Measurements from ENCODE around the gene ASIC1. TPM values are rescaled to one million over a fixed set of nuclear protein-coding genes. Genes with fewer than 3 reads are reported as not detected.
A peak's percentile ranks its signal among the peaks of the same experiment; 100 is the strongest.

Gene ASIC1
- total RNA-seq, 2 donors from 2014 or later: 4.2 to 5.2 TPM

DNA sequence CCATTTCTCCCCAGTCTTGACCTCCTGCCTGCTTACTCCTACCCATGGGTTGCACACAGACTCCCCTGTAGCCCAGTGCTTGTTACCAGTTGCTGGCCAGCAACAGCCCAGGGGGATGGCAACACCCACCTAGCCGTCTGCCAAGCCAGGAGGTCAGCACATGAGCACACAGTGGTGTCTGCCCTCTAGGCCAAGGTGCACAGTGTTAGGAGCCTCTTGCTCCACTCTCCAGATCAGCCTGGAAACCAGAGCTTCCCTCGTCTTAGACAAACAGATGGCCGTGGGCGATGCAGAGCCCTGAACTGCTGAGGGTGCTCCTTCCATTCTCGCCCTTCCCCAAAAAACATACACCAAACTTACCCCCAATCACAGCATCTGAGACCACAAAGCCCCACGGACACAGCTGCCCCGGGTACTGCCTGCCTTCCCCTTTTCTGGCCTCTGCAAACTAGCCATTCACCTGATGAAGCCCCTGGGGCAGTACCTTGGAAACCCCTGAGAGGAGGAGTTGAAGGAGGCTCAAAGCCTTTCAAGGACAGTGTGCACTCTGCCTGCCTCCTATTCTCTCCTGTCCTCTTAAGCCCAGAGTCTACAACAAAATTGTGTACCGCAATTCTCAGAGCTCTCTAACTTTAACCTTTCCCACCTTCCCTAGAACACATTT lies 45.4 kb downstream of the ASIC1 start:
- 83 to 94% methylated on average over 3 to 8 of the region's 8 CpGs for WGBS, 2 experiments (ENCODE audit: insufficient coverage in 1 of 2, insufficient read length in 1 of 2)
- DNase-seq: no peak

DNA sequence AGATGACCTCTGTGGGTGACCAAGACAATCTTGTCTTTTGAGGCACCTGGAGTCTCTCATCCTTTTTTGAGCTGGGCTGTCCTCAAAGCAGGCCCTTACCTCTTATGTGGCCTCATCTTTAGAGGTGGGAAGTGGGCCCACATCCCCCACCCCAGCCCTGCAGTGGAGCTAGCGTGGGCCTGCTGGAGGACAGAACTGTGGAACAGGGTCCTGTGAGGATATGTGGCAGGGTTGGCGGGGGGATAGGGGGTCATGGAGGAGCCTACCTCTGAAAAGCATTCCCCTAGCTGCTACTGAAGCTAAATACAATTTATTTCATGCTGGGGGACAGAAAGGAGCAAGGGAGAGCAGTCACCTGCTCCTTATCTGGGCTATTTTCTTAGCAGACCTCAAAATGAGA lies 46.0 kb downstream of the ASIC1 start:
- no peak overlapping the region for H3K9ac ChIP-seq (ENCODE audit: extremely low read depth, low read length, poor library complexity, severe bottlenecking)
- no peaks in the 10 kb centered on the region for H3K27me3 ChIP-seq (ENCODE audit: control insufficient read depth, insufficient read depth, low read length, poor library complexity, severe bottlenecking)
- H3K4me3 ChIP-seq (ENCODE audit: low read length): no peak overlapping the region
- Mint-ChIP-seq H3K27ac (no peak overlapping the region), H3K4me1 (peaks cover 15% of the 10 kb centered on the region), H3K36me3 (ENCODE audit: low read depth) (peaks cover 33% of the 10 kb centered on the region), H3K27me3 (ENCODE audit: insufficient read depth) (peaks cover 5% of the 10 kb centered on the region), H3K9me3 (no peaks in the 10 kb centered on the region), H3K4me3 (no peak overlapping the region)
- TF ChIP-seq, protein P1, sequence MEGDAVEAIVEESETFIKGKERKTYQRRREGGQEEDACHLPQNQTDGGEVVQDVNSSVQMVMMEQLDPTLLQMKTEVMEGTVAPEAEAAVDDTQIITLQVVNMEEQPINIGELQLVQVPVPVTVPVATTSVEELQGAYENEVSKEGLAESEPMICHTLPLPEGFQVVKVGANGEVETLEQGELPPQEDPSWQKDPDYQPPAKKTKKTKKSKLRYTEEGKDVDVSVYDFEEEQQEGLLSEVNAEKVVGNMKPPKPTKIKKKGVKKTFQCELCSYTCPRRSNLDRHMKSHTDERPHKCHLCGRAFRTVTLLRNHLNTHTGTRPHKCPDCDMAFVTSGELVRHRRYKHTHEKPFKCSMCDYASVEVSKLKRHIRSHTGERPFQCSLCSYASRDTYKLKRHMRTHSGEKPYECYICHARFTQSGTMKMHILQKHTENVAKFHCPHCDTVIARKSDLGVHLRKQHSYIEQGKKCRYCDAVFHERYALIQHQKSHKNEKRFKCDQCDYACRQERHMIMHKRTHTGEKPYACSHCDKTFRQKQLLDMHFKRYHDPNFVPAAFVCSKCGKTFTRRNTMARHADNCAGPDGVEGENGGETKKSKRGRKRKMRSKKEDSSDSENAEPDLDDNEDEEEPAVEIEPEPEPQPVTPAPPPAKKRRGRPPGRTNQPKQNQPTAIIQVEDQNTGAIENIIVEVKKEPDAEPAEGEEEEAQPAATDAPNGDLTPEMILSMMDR (conservative IDR thresholded peaks at IDR 0.05): no peak
- H3K4me1 ChIP-seq (ENCODE audit: control insufficient read depth, insufficient read depth, low read length): no peaks in the 10 kb centered on the region
- peaks cover 30% of the 10 kb centered on the region for H3K36me3 ChIP-seq (ENCODE audit: control insufficient read depth, insufficient read depth, low read length)
- no peak for DNase-seq
- H3K9me3 ChIP-seq (ENCODE audit: control insufficient read depth, low read length): no peaks in the 10 kb centered on the region
- WGBS, 2 experiments (ENCODE audit: insufficient coverage in 1 of 2, insufficient read length in 1 of 2): 100% methylated on average over 1 to 2 of the region's 2 CpGs
- H3K27ac ChIP-seq (ENCODE audit: low read depth, low read length): no peak overlapping the region

More for the DNA sequence above, 45.4 kb downstream of the ASIC1 start:
- Mint-ChIP-seq H3K36me3 (ENCODE audit: low read depth) (peaks cover 39% of the 10 kb centered on the region), H3K27ac (no peak overlapping the region), H3K4me1 (peaks cover 15% of the 10 kb centered on the region), H3K4me3 (no peak overlapping the region), H3K27me3 (ENCODE audit: insufficient read depth) (peaks cover 5% of the 10 kb centered on the region), H3K9me3 (no peaks in the 10 kb centered on the region)
- Histone ChIP-seq H3K27ac (ENCODE audit: low read depth, low read length) (no peak overlapping the region), H3K27me3 (ENCODE audit: control insufficient read depth, insufficient read depth, low read length, poor library complexity, severe bottlenecking) (no peaks in the 10 kb centered on the region), H3K4me3 (ENCODE audit: low read length) (no peak overlapping the region), H3K36me3 (ENCODE audit: control insufficient read depth, insufficient read depth, low read length) (peaks cover 36% of the 10 kb centered on the region), H3K9me3 (ENCODE audit: control insufficient read depth, low read length) (no peaks in the 10 kb centered on the region), H3K4me1 (ENCODE audit: control insufficient read depth, insufficient read depth, low read length) (no peaks in the 10 kb centered on the region), H3K9ac (ENCODE audit: extremely low read depth, low read length, poor library complexity, severe bottlenecking) (no peak overlapping the region)
- TF ChIP-seq, protein P1 (conservative IDR thresholded peaks at IDR 0.05): no peak

DNA sequence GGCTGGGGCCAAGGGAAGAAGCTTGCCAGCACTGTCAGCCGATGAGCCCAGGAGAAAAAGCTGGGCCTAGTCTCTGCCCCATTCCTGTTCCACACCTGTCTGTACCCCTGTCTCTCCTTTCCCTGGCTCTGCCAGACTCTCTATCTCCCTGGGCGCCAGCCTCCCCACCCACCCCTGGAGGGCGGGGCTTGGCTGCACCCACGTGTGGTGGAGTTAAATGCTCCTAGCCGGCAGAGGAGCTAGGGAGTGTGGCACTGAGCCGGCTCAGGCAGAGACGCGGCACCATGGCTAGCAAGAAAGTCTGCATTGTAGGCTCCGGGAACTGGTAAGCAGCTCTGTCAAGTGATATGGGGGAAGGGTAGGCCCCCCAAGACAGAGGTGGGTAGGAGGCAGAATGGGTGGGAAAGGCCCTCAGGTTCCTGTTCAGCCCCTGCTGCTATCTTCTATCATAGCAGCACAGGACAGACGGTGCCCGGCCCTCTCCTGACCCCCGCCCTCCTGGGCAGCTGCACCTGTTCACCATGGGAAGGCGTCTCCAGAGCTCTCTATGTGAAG lies 46.4 kb downstream of the ASIC1 start, which contains the start of gene GPD1:
GPD1 (plus strand) TSS at position 242 of the 555 bp plus-strand sequence; CDS start at position 285, 43 bp downstream.
- Histone ChIP-seq H3K27me3 (ENCODE audit: control insufficient read depth, insufficient read depth, low read length, poor library complexity, severe bottlenecking) (no peaks in the 10 kb centered on the region), H3K4me3 (ENCODE audit: low read length) (no peak within 1 kb of the TSS), H3K9me3 (ENCODE audit: control insufficient read depth, low read length) (no peaks in the 10 kb centered on the region), H3K27ac (ENCODE audit: low read depth, low read length) (no peak within 1 kb of the TSS), H3K4me1 (ENCODE audit: control insufficient read depth, insufficient read depth, low read length) (no peaks in the 10 kb centered on the region), H3K36me3 (ENCODE audit: control insufficient read depth, insufficient read depth, low read length) (peaks cover 25% of the 10 kb centered on the region), H3K9ac (ENCODE audit: extremely low read depth, low read length, poor library complexity, severe bottlenecking) (no peak within 1 kb of the TSS)
- TF ChIP-seq, protein P1 (conservative IDR thresholded peaks at IDR 0.05): no peak
- H3K27ac Mint-ChIP-seq: no peak within 1 kb of the TSS
- H3K4me3 Mint-ChIP-seq: no peak within 1 kb of the TSS
- WGBS, 2 experiments (ENCODE audit: insufficient coverage in 1 of 2, insufficient read length in 1 of 2): 63 to 93% methylated on average over 3 to 13 of the region's 13 CpGs
- no peaks in the 10 kb centered on the region for H3K9me3 Mint-ChIP-seq
- H3K27me3 Mint-ChIP-seq (ENCODE audit: insufficient read depth): peaks cover 5% of the 10 kb centered on the region
- peaks cover 15% of the 10 kb centered on the region for H3K4me1 Mint-ChIP-seq
- DNase-seq: peak; percentile 89
- H3K36me3 Mint-ChIP-seq (ENCODE audit: low read depth): peaks cover 28% of the 10 kb centered on the region
